ENCODE measurements around the gene RCAN2.

GRCh38 chr6:46276576-46277142 is 214.6 kb downstream of the RCAN2 start:
- TF ChIP-seq CTCF (IDR thresholded peaks at IDR 0.05) (no peak), POLR2A (IDR thresholded peaks at IDR 0.05) (no peak)

Measured in adrenal gland (tissue), 5 donors.